ENCODE measurements around the gene FGFBP1.

The FGFBP1 gene

GRCh38 chr4:15890246-15890829 lies 48.2 kb downstream of the FGFBP1 start:
- Histone ChIP-seq H4K20me1 (ENCODE audit: low read depth, low read length) (no peaks in the 10 kb centered on the region), H3K36me3 (ENCODE audit: low read length) (no peaks in the 10 kb centered on the region), H3K79me2 (ENCODE audit: insufficient read depth, low read length) (no peaks in the 10 kb centered on the region), H3K4me3 (ENCODE audit: insufficient read depth, low read length, poor library complexity, severe bottlenecking) (no peak overlapping the region), H3K9me3 (ENCODE audit: insufficient read depth, low read length) (no peaks in the 10 kb centered on the region), H3F3A (ENCODE audit: insufficient read depth) (no peaks in the 10 kb centered on the region), H3K9me2 (replicated peaks; ENCODE audit: insufficient read depth, low read length) (no peaks in the 10 kb centered on the region), H3K9ac (ENCODE audit: low read length) (no peak overlapping the region), H3K27me3 (ENCODE audit: low read length) (no peaks in the 10 kb centered on the region), H3K4me2 (ENCODE audit: low read depth, low read length, poor library complexity, severe bottlenecking) (no peak overlapping the region), H3K27ac (ENCODE audit: low read depth, low read length) (no peak overlapping the region), H2AFZ (ENCODE audit: low read depth, low read length, severe bottlenecking) (no peak overlapping the region)
- no peak for TF ChIP-seq CTCF (IDR thresholded peaks at IDR 0.05; ENCODE audit: insufficient read depth, low read length, poor library complexity, severe bottlenecking)
- TF ChIP-seq EZH2phosphoT487 (conservative IDR thresholded peaks at IDR 0.05; ENCODE audit: low read length) = no peak

GRCh38 chr4:15888515-15888914 lies 50.0 kb downstream of the FGFBP1 start:
- TF ChIP-seq CTCF (IDR thresholded peaks at IDR 0.05; ENCODE audit: insufficient read depth, low read length, poor library complexity, severe bottlenecking) = no peak
- TF ChIP-seq EZH2phosphoT487 (conservative IDR thresholded peaks at IDR 0.05; ENCODE audit: low read length) = no peak
- no peak overlapping the region for H3K4me3 ChIP-seq (ENCODE audit: insufficient read depth, low read length, poor library complexity, severe bottlenecking)

More at GRCh38 chr4:15888515-15888914, 50.0 kb downstream of the FGFBP1 start:
- Histone ChIP-seq H3K4me2 (ENCODE audit: low read depth, low read length, poor library complexity, severe bottlenecking) (no peak overlapping the region), H3F3A (ENCODE audit: insufficient read depth) (no peaks in the 10 kb centered on the region), H3K9me2 (replicated peaks; ENCODE audit: insufficient read depth, low read length) (no peaks in the 10 kb centered on the region), H3K27ac (ENCODE audit: low read depth, low read length) (no peak overlapping the region), H3K36me3 (ENCODE audit: low read length) (no peaks in the 10 kb centered on the region), H4K20me1 (ENCODE audit: low read depth, low read length) (no peaks in the 10 kb centered on the region), H3K79me2 (ENCODE audit: insufficient read depth, low read length) (no peaks in the 10 kb centered on the region), H3K27me3 (ENCODE audit: low read length) (no peaks in the 10 kb centered on the region), H3K9ac (ENCODE audit: low read length) (no peak overlapping the region), H3K9me3 (ENCODE audit: insufficient read depth, low read length) (no peaks in the 10 kb centered on the region), H2AFZ (ENCODE audit: low read depth, low read length, severe bottlenecking) (no peak overlapping the region)
